GDM1 (cell line): ENCODE results near the gene GPR22.

Experiments
- DNase-seq: peaks from one replicate; lab custom pipeline; 2025; lab: John Stamatoyannopoulos, UW

The GPR22 gene

GRCh38 chr7:107479303-107479702, 9.4 kb downstream of the GPR22 start:
- no peak for DNase-seq

- DNase-seq: no peak
Measured at GRCh38 chr7:107480932-107481331, 11.1 kb downstream of the GPR22 start.

DNA sequence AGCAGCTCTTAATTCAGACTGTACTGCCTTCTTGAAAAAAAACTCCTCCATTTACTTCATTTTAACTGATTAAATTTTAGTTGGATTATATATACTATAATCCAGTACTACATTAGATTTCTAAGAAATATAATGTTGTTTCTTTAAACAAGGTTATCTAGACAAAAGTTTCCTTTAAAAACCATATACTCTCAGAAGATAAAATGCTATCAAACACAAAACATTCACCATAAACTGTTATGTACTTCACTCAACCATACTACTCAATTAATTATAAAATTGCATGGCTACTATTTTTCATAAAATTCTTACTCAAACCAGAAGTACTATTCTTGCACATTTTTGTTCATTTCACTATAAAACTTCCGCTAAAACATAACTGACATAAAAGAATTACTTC, 12.7 kb downstream of the GPR22 start:
- DNase-seq: no peak

- no peak for DNase-seq
Measured at GRCh38 chr7:107486041-107486440, 16.2 kb downstream of the GPR22 start.

DNA sequence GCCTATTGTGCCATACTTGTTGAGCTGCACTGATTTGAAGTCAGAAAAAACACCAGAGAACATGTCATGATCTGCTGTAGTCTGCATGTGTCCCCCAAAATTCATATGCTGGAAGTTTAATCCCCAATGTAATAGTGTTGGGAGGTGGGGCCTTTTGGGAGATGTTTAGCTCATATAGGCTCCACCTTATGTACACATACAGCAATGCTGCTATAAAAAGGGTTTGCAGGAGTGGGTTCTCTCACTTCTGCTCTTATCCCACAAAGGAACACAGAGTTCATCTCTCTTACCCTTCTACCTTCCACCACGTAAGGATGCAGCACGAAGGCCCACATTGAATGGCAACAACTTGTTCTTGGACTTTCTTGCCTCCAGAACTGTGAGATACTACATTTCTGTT, 23.0 kb downstream of the GPR22 start:
- no peak for DNase-seq

DNA sequence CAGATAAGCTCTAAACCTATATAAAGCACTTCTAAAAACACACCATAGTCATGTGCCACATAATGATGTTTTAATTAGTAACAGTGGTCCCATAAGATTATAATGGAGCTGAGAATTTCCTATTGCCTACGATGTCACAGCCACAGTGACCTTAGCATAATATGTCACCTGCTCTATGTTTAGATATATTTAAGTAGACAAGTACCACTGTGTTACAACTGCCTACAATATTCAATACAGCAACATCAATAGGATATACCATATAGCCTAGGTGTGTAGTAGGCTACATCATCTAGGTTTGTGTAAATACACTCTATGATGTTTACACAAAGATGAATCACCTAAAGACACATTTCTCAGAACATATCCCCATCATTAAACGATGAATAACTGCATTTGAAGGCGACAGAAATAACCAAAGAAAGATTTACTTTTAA, 24.5 kb downstream of the GPR22 start:
- no peak for DNase-seq

- DNase-seq: no peak
Measured at GRCh38 chr7:107494884-107495283, 25.0 kb downstream of the GPR22 start.

GRCh38 chr7:107495516-107495915, 25.7 kb downstream of the GPR22 start:
- DNase-seq: no peak

- DNase-seq: no peak
Measured at GRCh38 chr7:107499731-107500130, 29.9 kb downstream of the GPR22 start.

DNA sequence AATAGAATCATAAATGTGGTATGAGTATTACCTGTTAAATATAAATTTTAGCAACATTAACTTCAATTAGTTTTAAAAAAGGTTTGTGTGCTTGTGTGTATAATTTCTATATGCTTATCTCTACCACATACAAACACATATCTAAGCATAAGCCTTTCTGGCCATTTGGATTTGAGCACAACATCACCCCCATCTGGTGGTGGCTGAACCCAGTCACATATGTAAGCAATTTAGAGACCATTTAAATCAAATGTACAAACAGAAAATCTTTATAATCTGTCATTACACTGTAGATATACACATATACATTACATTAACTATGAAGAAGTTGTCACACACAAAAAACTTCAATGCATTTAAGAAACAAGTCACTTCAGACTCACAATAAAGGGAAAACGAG, 31.7 kb downstream of the GPR22 start:
- DNase-seq: peak; percentile 5

- no peak for DNase-seq
Measured at GRCh38 chr7:107502154-107502553, 32.3 kb downstream of the GPR22 start.

DNA sequence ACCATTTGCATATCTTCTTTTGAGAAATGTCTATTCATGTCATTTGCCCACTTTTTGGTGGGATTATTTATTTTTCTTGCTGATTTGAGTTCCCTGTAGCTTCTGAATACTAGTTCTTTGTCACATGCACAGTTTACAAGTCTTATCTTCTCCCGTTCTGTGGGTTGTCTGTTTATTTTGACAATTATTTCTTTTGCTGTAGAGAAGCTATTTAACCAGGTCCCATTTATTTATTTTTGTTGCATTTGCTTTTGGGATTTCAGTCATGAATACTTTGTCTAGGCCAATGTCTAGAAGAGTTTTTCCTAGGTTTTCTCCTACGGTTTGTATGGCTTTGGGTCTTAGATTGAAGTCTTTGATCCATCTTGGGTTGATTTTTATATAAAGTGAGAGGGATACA, 32.9 kb downstream of the GPR22 start:
- no peak for DNase-seq

DNA sequence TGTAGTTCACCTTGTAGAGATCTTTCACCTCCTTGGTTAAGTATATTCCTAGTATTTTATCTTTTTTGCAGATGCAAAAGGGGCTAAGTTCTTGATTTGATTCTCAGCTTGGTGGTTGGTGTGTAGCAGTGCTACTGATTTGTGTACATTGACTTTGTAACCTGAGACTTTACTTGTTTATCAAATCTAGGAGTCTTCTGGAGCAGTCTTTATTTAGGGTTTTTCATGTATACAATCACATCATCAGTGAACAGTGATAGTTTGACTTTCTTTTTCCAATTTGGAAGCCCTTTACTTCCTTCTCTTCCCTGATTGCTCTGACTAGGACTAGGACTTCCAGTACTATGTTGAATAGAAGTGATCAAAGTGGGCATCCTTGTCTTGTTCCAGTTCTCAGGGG, 33.8 kb downstream of the GPR22 start:
- DNase-seq: no peak

DNA sequence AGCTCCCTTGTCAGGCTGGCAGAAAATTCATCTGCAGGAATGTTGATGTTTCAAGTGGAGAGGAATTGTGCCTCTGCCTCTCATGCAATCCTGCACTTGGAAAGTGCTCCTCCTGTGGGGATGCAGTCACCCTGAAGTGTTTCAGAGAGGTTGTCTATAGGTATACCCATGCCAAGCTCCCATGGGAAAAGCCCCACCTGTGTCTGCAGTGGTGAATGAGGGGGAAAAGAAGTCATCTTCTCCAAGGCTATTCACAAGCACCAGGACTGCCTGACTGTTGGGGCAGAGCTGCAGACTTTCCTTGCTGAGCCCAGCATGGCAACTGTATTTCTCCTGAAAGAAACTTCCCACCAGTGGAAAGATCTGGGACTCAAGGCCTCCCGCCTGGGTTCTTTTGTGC, 35.5 kb downstream of the GPR22 start:
- DNase-seq: no peak

GRCh38 chr7:107505997-107506673, 36.3 kb downstream of the GPR22 start:
- no peak for DNase-seq

GRCh38 chr7:107506674-107507339, 37.0 kb downstream of the GPR22 start:
- DNase-seq: no peak
